GM21447 (cell line): ENCODE measurements around the gene WDR45B.

Source experiments
- ATAC-seq: cut with Tn5 transposase; IDR thresholded peaks from one replicate; pipeline ENCODE4 v1.9.1; 2021; ENCODE audit not compliant: unreplicated experiment

Gene WDR45B

GRCh38 chr17:82677353-82677925 lies 29.2 kb upstream of the WDR45B start:
- no peak for ATAC-seq

DNA sequence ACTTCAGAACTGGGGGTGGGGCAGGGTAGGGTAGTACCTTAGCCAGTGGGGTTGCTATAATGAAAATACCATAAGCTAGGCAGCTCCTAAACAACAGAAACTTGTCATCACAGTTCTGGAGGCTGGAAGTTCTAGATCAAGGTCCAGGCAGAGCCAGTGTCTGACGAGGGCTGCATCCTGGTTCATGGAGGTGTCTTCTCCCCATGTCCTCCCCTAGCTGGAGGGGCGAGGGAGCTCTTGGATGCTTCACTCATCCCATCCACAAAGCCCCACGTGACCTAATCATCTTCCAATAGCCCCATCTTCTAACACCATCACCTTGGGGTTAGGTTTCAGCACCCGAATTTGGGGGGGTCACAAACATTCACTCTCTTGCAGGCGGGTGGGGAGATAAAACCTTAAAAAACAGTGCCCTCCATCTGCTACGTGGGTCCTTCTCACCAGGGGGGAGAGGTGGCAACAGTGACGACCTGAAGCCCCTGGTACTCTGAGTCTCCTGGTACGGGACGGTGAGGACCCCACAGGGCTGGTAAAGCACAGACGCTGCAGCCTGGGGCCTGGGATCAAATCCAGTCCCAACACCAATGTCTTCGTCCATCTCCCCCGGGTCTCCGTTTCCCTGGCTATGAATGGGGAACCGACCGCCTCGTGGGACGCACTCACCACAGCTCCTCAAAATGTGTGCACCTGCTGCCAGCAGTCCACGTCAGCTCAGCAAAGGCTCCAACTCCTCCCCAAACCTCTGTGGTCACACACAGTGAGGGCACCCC lies 27.4 kb upstream of the WDR45B start:
- ATAC-seq, result no peak

- no peak for ATAC-seq
Measured at GRCh38 chr17:82674656-82675475, 26.6 kb upstream of the WDR45B start.

GRCh38 chr17:82670661-82671450 lies 22.6 kb upstream of the WDR45B start:
- no peak for ATAC-seq

GRCh38 chr17:82668631-82669099 lies 20.4 kb upstream of the WDR45B start:
- no peak for ATAC-seq

DNA sequence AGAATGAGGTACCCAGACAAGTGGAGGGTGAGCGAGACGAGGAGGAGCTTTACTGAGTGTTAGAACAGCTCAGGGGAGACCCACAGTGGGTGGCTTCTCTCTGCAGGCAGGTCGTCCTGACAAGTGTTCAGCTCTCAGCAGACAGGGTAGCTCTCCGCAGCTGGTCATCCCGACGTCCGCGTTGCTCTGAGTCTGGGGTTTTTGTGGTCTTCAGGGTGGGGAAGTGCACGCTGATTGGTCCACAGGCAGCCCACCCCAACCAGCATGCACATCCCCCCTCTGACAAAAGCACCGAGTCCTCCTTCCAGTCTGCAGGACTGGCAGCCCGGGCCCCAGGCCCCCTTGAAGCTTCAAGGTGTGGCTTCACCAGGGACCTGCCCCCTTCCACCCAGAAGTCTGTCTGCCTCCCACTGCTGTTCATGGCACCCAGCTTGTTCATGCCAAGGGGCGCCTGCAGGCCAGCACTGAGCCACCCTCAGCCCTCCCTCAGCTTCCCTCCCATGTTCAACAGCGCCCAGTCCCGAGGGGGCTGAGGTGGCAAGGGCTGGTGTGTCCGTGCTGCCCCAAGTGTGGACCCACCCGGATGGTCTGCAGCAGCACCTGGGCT lies 19.9 kb upstream of the WDR45B start:
- ATAC-seq, result no peak

- ATAC-seq, result no peak
Measured at GRCh38 chr17:82667668-82668000, 19.4 kb upstream of the WDR45B start.

GRCh38 chr17:82666931-82667667 lies 18.9 kb upstream of the WDR45B start:
- ATAC-seq, result no peak

- ATAC-seq, result no peak
Measured at GRCh38 chr17:82665891-82666290, 17.6 kb upstream of the WDR45B start.

DNA sequence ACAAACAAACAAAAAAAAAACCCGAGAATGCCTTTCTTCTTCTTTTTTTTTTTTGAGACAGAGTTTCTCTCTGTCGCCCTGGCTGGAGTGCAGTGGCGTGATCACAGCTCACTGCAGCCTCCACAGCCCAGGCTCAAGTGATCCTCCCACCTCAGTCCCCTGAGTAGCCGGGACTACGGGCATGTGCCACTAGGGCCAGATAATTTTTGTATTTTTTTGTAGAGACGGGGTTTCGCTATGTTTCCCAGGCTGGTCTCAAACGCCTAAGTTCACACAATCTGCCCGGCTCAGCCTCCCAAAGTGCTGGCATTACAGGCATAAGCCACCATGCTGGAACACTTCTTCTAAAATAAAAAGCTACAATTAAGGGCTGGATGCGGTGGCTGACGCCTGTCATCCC lies 17.0 kb upstream of the WDR45B start:
- no peak for ATAC-seq

GRCh38 chr17:82664701-82665182 lies 16.5 kb upstream of the WDR45B start:
- ATAC-seq, result no peak

DNA sequence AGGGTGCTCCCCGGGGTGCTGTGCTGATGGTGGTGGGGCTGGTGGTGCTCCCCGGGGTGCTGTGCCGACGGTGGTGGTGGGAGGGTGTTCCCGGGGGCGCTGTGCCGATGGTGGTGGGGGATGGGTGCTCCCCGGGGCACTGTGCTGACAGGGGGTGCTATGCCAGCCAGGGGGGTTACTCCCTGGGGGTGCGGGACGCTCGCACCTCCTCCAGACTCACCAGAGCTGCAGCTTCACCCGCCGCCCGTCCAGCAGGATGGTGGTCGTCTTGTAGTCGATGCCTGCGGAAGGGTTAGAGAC lies 16.0 kb upstream of the WDR45B start:
- ATAC-seq, result no peak

DNA sequence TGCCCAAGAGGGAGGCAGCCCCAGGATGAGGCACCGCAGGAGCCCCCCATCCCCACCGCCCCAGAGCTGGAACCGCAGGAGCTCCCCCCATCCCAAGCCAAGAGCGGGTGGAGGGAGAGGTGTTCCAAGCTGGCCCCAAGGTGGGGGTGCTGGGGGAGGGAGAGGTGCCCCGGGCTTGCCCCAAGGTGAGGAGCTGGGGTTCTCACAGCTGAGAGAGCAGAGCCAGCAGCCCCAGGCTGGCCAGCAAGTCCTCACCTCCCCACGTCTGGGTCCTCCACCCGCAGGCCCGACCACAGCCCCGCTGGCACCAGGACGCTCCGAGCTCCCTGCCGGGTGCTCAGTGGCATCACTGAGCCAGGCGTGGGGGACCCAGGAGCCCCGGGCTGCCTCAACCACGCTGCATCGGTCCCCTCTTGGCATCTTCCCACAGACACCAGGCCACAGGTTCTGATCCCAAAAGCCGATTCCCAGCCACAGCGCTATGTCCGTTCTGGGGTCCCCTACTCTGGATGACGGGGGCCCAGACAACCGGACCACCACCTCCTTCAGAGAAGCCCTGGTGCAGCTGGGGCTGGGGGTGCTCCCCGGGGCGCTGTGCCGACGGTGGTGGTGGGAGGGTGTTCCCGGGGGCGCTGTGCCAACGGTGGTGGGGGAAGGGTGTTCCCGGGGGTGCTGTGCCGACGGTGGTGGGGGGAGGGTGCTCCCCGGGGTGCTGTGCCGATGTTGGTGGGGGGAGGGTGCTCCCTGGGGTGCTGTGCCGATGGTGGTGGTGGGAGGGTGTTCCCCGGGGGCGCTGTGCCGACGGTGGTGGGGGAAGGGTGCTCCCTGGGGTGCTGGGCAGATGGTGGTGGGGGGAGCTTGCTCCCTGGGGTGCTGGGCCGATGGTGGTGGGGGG lies 15.4 kb upstream of the WDR45B start:
- ATAC-seq, result no peak

GRCh38 chr17:82662711-82663261 lies 14.5 kb upstream of the WDR45B start:
- no peak for ATAC-seq

DNA sequence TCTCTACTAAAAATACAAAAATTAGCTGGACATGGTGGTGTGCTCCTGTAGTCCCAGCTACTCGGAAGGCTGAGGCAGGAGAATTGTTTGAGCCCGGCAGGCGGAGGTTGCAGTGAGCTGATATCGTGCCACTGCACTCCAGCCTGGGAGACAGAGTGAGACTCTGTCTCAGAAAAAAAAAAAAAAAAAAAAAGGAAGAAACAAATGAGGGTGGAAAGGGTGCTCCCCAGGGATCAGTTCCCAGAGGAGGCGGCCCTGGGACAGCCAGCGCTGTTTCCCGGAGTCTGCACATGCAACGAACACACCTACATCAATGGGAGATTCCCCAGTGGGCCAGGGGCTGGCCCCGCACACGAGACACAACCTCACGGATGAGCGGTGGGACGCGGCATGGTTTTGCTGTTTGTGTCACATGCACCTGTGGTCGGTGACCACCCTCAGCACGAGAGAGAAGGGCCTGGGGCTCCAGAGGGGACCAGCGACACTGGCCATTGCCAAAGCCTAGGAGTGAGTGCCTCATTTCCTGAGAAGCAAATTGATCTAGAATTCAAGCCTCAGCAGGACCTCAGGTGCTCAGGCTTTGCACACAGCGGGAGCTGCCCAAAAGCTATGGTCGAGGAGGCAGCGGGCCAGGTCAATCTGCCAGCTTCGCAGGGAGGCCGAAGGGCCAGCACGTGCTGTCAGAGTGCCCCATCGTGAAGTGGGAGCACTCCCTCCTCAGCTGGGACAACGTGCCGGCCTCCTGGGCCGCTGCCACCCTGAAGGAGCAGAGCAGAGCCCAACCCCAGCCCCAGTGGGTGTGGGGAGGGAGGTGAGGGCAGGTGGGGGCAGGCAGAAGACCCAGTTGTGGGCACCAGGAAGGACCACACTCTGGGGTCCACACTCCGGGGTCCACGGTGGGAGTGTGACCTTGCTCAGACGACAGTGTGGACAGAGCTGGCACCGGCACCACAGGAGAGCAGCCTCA lies 13.8 kb upstream of the WDR45B start:
- ATAC-seq, result no peak

- no peak for ATAC-seq
Measured at GRCh38 chr17:82659886-82660285, 11.6 kb upstream of the WDR45B start.

- ATAC-seq, result no peak
Measured at GRCh38 chr17:82658796-82659452, 10.7 kb upstream of the WDR45B start.
